Suprapubic skin (tissue), 4 donors: Measurements from ENCODE around the gene ZNF732.

Source experiments
- EP300 ChIP-seq: sonication (generic); formaldehyde crosslinking; IDR thresholded peaks from one replicate; pipeline ENCODE4 v1.6.1; 2017; ENCODE audit warnings: antibody characterized with exemption
- POLR2A ChIP-seq, 2 donors: fragments of 450-650 bp; IDR thresholded peaks; one replicate each; pipeline ENCODE4 v1.6.1; 2017; ENCODE audit warnings: antibody characterized with exemption in 2 of 2, mild to moderate bottlenecking in 2 of 2, moderate library complexity in 2 of 2
- POLR2AphosphoS5 ChIP-seq, 3 donors: sonication (generic); formaldehyde crosslinking; IDR thresholded peaks; one replicate each; pipeline ENCODE4 v1.6.1; 2017; ENCODE audit warnings: antibody characterized with exemption in 3 of 3
- TF ChIP-seq, protein P1 (sequence below), 2 donors: fragments of 200-600 bp in 1 of 2; fragments of 450-650 bp in 1 of 2; sonication (generic) in 1 of 2; IDR thresholded peaks; one replicate each; pipeline ENCODE4 v1.5.1; 2016 to 2019; ENCODE audit warnings: antibody characterized with exemption in 2 of 2, mild to moderate bottlenecking in 1 of 2, moderate library complexity in 1 of 2

DNA sequence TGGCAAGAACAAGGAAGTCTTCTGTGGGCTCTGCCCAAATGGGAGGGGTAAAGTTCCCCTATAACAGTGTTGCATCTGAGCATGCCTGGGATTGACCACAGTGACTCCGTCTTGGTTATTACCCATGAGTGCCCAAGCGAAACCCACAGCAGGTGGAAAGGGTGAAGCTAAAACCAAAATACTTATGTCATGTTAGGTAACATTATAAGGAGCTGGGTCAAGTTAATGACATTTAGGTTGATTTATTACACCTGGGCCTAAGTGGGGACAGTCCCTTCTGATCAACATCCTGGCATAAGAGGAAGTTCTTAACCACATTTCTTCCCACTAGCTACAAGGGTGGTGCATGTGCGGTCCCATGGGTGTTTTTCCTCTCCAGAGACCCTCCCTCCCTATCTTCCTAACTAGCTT is 1.3 kb upstream of the ZNF732 start:
- TF ChIP-seq POLR2AphosphoS5 (IDR thresholded peaks at IDR 0.05) (no peak), EP300 (no peak), POLR2A (IDR thresholded peaks at IDR 0.05) (no peak)
- TF ChIP-seq, protein P1, sequence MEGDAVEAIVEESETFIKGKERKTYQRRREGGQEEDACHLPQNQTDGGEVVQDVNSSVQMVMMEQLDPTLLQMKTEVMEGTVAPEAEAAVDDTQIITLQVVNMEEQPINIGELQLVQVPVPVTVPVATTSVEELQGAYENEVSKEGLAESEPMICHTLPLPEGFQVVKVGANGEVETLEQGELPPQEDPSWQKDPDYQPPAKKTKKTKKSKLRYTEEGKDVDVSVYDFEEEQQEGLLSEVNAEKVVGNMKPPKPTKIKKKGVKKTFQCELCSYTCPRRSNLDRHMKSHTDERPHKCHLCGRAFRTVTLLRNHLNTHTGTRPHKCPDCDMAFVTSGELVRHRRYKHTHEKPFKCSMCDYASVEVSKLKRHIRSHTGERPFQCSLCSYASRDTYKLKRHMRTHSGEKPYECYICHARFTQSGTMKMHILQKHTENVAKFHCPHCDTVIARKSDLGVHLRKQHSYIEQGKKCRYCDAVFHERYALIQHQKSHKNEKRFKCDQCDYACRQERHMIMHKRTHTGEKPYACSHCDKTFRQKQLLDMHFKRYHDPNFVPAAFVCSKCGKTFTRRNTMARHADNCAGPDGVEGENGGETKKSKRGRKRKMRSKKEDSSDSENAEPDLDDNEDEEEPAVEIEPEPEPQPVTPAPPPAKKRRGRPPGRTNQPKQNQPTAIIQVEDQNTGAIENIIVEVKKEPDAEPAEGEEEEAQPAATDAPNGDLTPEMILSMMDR (IDR thresholded peaks at IDR 0.05) = no peak
